ENCODE results near the gene RPUSD1.

DNA sequence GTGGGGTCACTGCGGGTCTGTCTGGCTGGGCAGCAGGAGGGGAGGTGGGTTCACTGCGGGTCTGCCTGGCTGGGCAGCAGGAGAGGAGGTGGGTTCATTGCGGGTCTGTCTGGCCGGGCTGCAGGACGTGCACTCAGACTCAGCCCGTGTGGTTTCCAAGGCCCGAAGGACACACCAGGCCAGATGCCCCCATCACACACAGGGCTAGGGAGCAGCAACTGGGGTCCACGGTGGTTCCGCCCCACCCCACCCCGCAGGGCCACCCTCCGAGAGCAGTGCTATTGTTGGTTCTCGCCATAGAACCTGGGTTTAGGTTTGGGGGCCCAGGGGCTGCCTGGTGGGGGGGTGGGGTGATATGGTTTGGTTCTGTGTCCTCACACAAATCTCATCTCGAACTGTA, 41.5 kb downstream of the RPUSD1 start:
- TF ChIP-seq, protein P1, sequence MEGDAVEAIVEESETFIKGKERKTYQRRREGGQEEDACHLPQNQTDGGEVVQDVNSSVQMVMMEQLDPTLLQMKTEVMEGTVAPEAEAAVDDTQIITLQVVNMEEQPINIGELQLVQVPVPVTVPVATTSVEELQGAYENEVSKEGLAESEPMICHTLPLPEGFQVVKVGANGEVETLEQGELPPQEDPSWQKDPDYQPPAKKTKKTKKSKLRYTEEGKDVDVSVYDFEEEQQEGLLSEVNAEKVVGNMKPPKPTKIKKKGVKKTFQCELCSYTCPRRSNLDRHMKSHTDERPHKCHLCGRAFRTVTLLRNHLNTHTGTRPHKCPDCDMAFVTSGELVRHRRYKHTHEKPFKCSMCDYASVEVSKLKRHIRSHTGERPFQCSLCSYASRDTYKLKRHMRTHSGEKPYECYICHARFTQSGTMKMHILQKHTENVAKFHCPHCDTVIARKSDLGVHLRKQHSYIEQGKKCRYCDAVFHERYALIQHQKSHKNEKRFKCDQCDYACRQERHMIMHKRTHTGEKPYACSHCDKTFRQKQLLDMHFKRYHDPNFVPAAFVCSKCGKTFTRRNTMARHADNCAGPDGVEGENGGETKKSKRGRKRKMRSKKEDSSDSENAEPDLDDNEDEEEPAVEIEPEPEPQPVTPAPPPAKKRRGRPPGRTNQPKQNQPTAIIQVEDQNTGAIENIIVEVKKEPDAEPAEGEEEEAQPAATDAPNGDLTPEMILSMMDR (IDR thresholded peaks at IDR 0.05; ENCODE audit: low read depth, low read length) = no peak
- no peak for TF ChIP-seq POLR2A (IDR thresholded peaks at IDR 0.05; ENCODE audit: extremely low read depth, insufficient read length)
- TF ChIP-seq, protein P2, sequence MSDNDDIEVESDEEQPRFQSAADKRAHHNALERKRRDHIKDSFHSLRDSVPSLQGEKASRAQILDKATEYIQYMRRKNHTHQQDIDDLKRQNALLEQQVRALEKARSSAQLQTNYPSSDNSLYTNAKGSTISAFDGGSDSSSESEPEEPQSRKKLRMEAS (IDR thresholded peaks at IDR 0.05; ENCODE audit: low read depth, low read length) = no peak
- TF ChIP-seq MYC (IDR thresholded peaks at IDR 0.05; ENCODE audit: low read depth, low read length) = no peak
